ENCODE results near the gene CAMK2A.

GRCh38 chr5:150246429-150246828, 43.1 kb downstream of the CAMK2A start:
- TF ChIP-seq EZH2 (IDR thresholded peaks at IDR 0.05; ENCODE audit: insufficient read depth, poor library complexity, severe bottlenecking) (no peak), EZH2phosphoT487 (IDR thresholded peaks at IDR 0.05; ENCODE audit: insufficient read depth, low read depth) (no peak)
